Measurements from ENCODE around the gene PKNOX2.

DNA sequence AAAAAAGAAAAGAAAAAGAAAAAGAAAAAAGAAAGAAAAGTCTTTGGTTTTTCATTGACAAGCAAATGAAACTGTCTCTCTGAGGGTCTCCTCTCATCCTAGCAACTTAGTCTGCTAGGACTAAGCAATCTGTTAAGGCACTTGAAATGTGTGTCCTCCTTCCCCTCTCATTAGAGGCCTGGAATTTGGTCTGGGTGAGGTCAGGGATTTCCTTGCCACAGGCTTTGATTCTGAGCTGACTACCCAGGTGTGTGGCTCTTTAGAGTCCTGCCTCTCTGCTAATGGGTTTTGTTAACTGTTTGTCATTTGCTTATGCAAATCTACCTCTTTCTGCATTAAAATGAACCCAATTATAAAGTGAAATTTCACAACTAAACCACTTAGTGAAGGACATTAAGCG lies 18.3 kb upstream of the PKNOX2 start:
- TF ChIP-seq POLR2AphosphoS5 (IDR thresholded peaks at IDR 0.05; ENCODE audit: insufficient read depth in 1 of 2, low read depth in 1 of 2) (no peak), POLR2A (IDR thresholded peaks at IDR 0.05) (no peak)
- TF ChIP-seq, protein P1, sequence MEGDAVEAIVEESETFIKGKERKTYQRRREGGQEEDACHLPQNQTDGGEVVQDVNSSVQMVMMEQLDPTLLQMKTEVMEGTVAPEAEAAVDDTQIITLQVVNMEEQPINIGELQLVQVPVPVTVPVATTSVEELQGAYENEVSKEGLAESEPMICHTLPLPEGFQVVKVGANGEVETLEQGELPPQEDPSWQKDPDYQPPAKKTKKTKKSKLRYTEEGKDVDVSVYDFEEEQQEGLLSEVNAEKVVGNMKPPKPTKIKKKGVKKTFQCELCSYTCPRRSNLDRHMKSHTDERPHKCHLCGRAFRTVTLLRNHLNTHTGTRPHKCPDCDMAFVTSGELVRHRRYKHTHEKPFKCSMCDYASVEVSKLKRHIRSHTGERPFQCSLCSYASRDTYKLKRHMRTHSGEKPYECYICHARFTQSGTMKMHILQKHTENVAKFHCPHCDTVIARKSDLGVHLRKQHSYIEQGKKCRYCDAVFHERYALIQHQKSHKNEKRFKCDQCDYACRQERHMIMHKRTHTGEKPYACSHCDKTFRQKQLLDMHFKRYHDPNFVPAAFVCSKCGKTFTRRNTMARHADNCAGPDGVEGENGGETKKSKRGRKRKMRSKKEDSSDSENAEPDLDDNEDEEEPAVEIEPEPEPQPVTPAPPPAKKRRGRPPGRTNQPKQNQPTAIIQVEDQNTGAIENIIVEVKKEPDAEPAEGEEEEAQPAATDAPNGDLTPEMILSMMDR (IDR thresholded peaks at IDR 0.05), result no peak

Measured in vagina (tissue), 2 donors.